HepG2 (cell line): ENCODE data around the gene DNAAF3. TPM values are rescaled to one million over a fixed set of nuclear protein-coding genes. Genes with fewer than 3 reads are reported as not detected.

ENCODE experiments used
- AGO1 ChIP-seq: fragments of 200-400 bp; formaldehyde crosslinking; IDR thresholded peaks from 2 replicates; pipeline ENCODE4 v1.6.1; 2017; ENCODE audit warnings: mild to moderate bottlenecking, low read depth, low read length, moderate library complexity; ENCODE audit not compliant: poor library complexity, severe bottlenecking
- ARNTL ChIP-seq: sonication (generic); formaldehyde crosslinking; IDR thresholded peaks from 2 replicates; pipeline ENCODE4 v1.4.0; 2020; ENCODE audit warnings: mild to moderate bottlenecking, missing genetic modification reagents
- CBX5 ChIP-seq: sonication (generic); formaldehyde crosslinking; IDR thresholded peaks from 2 replicates; pipeline ENCODE4 v1.4.0; 2020; ENCODE audit warnings: missing genetic modification reagents, borderline replicate concordance
- ETV5 ChIP-seq: IDR thresholded peaks from 2 replicates; pipeline ENCODE4 v1.6.1; 2018; ENCODE audit warnings: missing biosample characterization, missing genetic modification reagents, inconsistent platforms, borderline replicate concordance
- IRF2 ChIP-seq: IDR thresholded peaks from 2 replicates; pipeline ENCODE4 v1.6.1; 2018; ENCODE audit warnings: missing genetic modification reagents, missing compliant biosample characterization
- KAT7 ChIP-seq: IDR thresholded peaks from 2 replicates; pipeline ENCODE4 v1.6.1; 2018; ENCODE audit warnings: borderline replicate concordance, missing compliant biosample characterization
- MAZ ChIP-seq, 2 experiments: sonication (generic) in 1 of 2; formaldehyde crosslinking in 1 of 2; IDR thresholded peaks; 2 replicates each; pipeline versions ENCODE4 v1.5.0 to v1.6.1; 2012 to 2020; ENCODE audit warnings: low read depth in 2 of 2, mild to moderate bottlenecking in 2 of 2, borderline replicate concordance in 1 of 2, improper control_type of control experiment in 1 of 2, low read length in 1 of 2, missing genetic modification reagents in 1 of 2, moderate library complexity in 1 of 2
- MEIS2 ChIP-seq: sonication (generic); formaldehyde crosslinking; IDR thresholded peaks from 2 replicates; pipeline ENCODE4 v1.9.0; 2021; ENCODE audit warnings: mild to moderate bottlenecking, missing genetic modification reagents
- MYC ChIP-seq: sonication (generic); formaldehyde crosslinking; IDR thresholded peaks from 2 replicates; pipeline ENCODE4 v1.9.0; 2021; ENCODE audit warnings: missing genetic modification reagents, borderline replicate concordance
- PATZ1 ChIP-seq: sonication (generic); formaldehyde crosslinking; IDR thresholded peaks from 2 replicates; pipeline ENCODE4 v1.4.0; 2020; ENCODE audit warnings: missing genetic modification reagents
- SP4 ChIP-seq: sonication (generic); formaldehyde crosslinking; IDR thresholded peaks from 2 replicates; pipeline ENCODE4 v1.8.1; 2023; ENCODE audit warnings: mild to moderate bottlenecking, missing genetic modification reagents
- THAP11 ChIP-seq: IDR thresholded peaks from 2 replicates; pipeline ENCODE4 v1.6.1; 2016; ENCODE audit warnings: missing biosample characterization, missing genetic modification reagents
- ZBTB40 ChIP-seq, 2 experiments: fragments of 450-650 bp in 1 of 2; sonication (generic) in 1 of 2; formaldehyde crosslinking in 1 of 2; IDR thresholded peaks; 2 replicates each; pipeline versions ENCODE4 v1.6.1 to v1.8.0; 2016 to 2022; ENCODE audit warnings: antibody characterized with exemption in 1 of 2, mild to moderate bottlenecking in 1 of 2, missing genetic modification reagents in 1 of 2
- ZFP82 ChIP-seq: sonication (generic); formaldehyde crosslinking; IDR thresholded peaks from 2 replicates; pipeline ENCODE4 v1.5.1; 2020; ENCODE audit warnings: mild to moderate bottlenecking, missing genetic modification reagents, borderline replicate concordance
- ZNF263 ChIP-seq: sonication (generic); formaldehyde crosslinking; IDR thresholded peaks from 2 replicates; pipeline ENCODE4 v1.4.0; 2020; ENCODE audit warnings: missing genetic modification reagents
- ZNF468 ChIP-seq: sonication (generic); formaldehyde crosslinking; IDR thresholded peaks from 2 replicates; pipeline ENCODE4 v1.8.0; 2022; ENCODE audit warnings: mild to moderate bottlenecking, moderate library complexity, missing genetic modification reagents
- ZNF674 ChIP-seq: sonication (generic); formaldehyde crosslinking; IDR thresholded peaks from 2 replicates; pipeline ENCODE4 v1.5.0; 2020; ENCODE audit warnings: low read depth, mild to moderate bottlenecking, missing genetic modification reagents
- polyA plus RNA-seq, 8 experiments: library from polyadenylated mRNA; depleted of rRNA in 3 of 8; stranded (reverse) in 7 of 8; unstranded in 1 of 8; fragments of >200 nt; fragmentation: Illumina TruSeq in 4 of 8; extraction: Trizol in 4 of 8; gene quantifications; 2 replicates each; pipeline versions ENCODE4 v1.2.1 to v1.2.3, GENCODE V29; 2011 to 2016; ENCODE audit warnings: low read depth in 4 of 8, missing spikeins in 1 of 8, mixed read lengths in 1 of 8; ENCODE audit not compliant: insufficient read depth in 1 of 8
- total RNA-seq, 5 experiments: library from RNA; depleted of rRNA; stranded (reverse); fragments of >200 nt; fragmentation: Illumina TruSeq; extraction: Trizol; gene quantifications; 2 replicates each; pipeline ENCODE4 v1.2.3, GENCODE V29; 2016; ENCODE audit warnings: low read depth in 1 of 5

DNAAF3 gene
- total and polyA plus RNA-seq, 2 of the 13 experiments (the other 11 are each of a cell fraction or from before 2014, with no cell fraction given) = 0.30 to 0.40 TPM

GRCh38 chr19:55160128-55160985 lies 6.1 kb downstream of the DNAAF3 start (continued):
- TF ChIP-seq CBX5 (CRISPR knock-in tag) (0 out of 2 replicates have a peak, but pooled peaks have one; percentile 30), MEIS2 (no peak), ZNF468 (CRISPR knock-in tag) (no peak), AGO1 (no peak), MAZ (IDR thresholded peaks at IDR 0.05; ENCODE audit: borderline replicate concordance, low read depth, low read length) (peak; percentile 96), MAZ (CRISPR knock-in tag; IDR thresholded peaks at IDR 0.05; ENCODE audit: low read depth) (peak; percentile 67; the same call in 1 of the 2 replicates), ZNF263 (CRISPR knock-in tag) (peak; percentile 83), ZNF674 (no peak), ARNTL (CRISPR knock-in tag) (peak; percentile 86), IRF2 (CRISPR knock-in tag) (peak; percentile 66), SP4 (0 out of 2 replicates have a peak, but pooled peaks have one; percentile 61), ZFP82 (CRISPR knock-in tag) (no peak), ETV5 (CRISPR knock-in tag) (no peak), THAP11 (peak; percentile 59; the same call in 1 of the 2 replicates), PATZ1 (CRISPR knock-in tag) (peak; percentile 80), ZBTB40 (IDR thresholded peaks at IDR 0.05) (no peak), ZBTB40 (CRISPR knock-in tag; IDR thresholded peaks at IDR 0.05) (0 out of 2 replicates have a peak, but pooled peaks have one; percentile 20), KAT7 (CRISPR knock-in tag) (no peak), MYC (peak; percentile 79; the same call in 1 of the 2 replicates)
